Activated B cell treated with CpG ODN at 0.5 μM for 24 hours (primary cell): ENCODE measurements around the gene OSBPL10. TPM values are rescaled to one million over a fixed set of nuclear protein-coding genes. Genes with fewer than 3 reads are reported as not detected.

Source experiments
- ATAC-seq: fragments of 200-7000 bp; cut with Tn5 transposase; one replicate; pipeline ENCODE4 v1.10.0; 2021; ENCODE audit warnings: low read depth, mild to moderate bottlenecking, moderate library complexity
- CTCF ChIA-PET: fragments of 350-600 bp; sonication (Branson Sonifier 250); formaldehyde crosslinking; loops from one replicate; lab custom pipeline; 2021; ENCODE audit warnings: antibody characterized with exemption; lab: Charles Lee
- POLR2A ChIA-PET: fragments of 350-600 bp; sonication (Branson Sonifier 250); formaldehyde crosslinking; loops from one replicate; lab custom pipeline; 2021; ENCODE audit warnings: antibody characterized with exemption; lab: Charles Lee
- DNase-seq: peaks from one replicate; pipeline ENCODE4 v3.0.0; 2022
- H3K27ac Mint-ChIP-seq: one replicate; pipeline ENCODE4 v1.8.0; 2020; ENCODE audit warnings: mixed read lengths
- H3K27me3 Mint-ChIP-seq: one replicate; pipeline ENCODE4 v1.8.0; 2021; ENCODE audit warnings: mixed read lengths
- H3K36me3 Mint-ChIP-seq: one replicate; pipeline ENCODE4 v1.8.0; 2021; ENCODE audit warnings: low read depth, mixed read lengths
- H3K4me1 Mint-ChIP-seq: one replicate; pipeline ENCODE4 v1.8.0; 2021; ENCODE audit warnings: mixed read lengths
- H3K4me3 Mint-ChIP-seq: one replicate; pipeline ENCODE4 v1.8.0; 2020; ENCODE audit warnings: mild to moderate bottlenecking, mixed read lengths
- H3K9me3 Mint-ChIP-seq: one replicate; pipeline ENCODE4 v1.8.0; 2020; ENCODE audit warnings: mixed read lengths
- CTCF ChIP-seq: fragments of 200-600 bp; IDR thresholded peaks from one replicate; pipeline ENCODE4 v1.8.0; 2022; ENCODE audit warnings: antibody characterized with exemption, mild to moderate bottlenecking
- intact Hi-C: fragments of 100-400 bp; cut with micrococcal nuclease; formaldehyde crosslinking; loops from one replicate; pipeline ENCODE4 v1.15.1; 2024
- total RNA-seq: library from RNA; stranded (reverse); gene quantifications from 2 replicates; pipeline ENCODE4 v1.2.3, GENCODE V29; 2022

The OSBPL10 gene
- total RNA-seq, 1 donor from 2014 or later: 137 TPM

- POLR2A ChIA-PET: no interaction called here
- no peaks in the 10 kb centered on the region for H3K27me3 Mint-ChIP-seq
Observed at GRCh38 chr3:31733234-31733667, 247.8 kb downstream of the OSBPL10 start.

GRCh38 chr3:31732548-31732947 is 248.5 kb downstream of the OSBPL10 start:
- Mint-ChIP-seq H3K9me3 (no peaks in the 10 kb centered on the region), H3K36me3 (peaks cover 76% of the 10 kb centered on the region), H3K4me3 (no peak overlapping the region), H3K27me3 (no peaks in the 10 kb centered on the region), H3K4me1 (peaks cover 2% of the 10 kb centered on the region), H3K27ac (no peak overlapping the region)
- no peak for ATAC-seq
- POLR2A ChIA-PET: no interaction called here
- intact Hi-C loops: no loop called here
- no peak for DNase-seq
- TF ChIP-seq CTCF: no peak
- CTCF ChIA-PET: no interaction called here

More at GRCh38 chr3:31733234-31733667, 247.8 kb downstream of the OSBPL10 start:
- H3K4me3 Mint-ChIP-seq: no peak overlapping the region
- peaks cover 78% of the 10 kb centered on the region for H3K36me3 Mint-ChIP-seq
- DNase-seq: no peak
- CTCF ChIA-PET: no interaction called here
- no peaks in the 10 kb centered on the region for H3K9me3 Mint-ChIP-seq
- H3K4me1 Mint-ChIP-seq: peaks cover 2% of the 10 kb centered on the region
- no peak for ATAC-seq
- no peak overlapping the region for H3K27ac Mint-ChIP-seq
- TF ChIP-seq CTCF: no peak
- intact Hi-C loops: no loop called here

GRCh38 chr3:31729573-31729972 is 251.5 kb downstream of the OSBPL10 start:
- Mint-ChIP-seq H3K4me3 (no peak overlapping the region), H3K36me3 (peaks cover 72% of the 10 kb centered on the region), H3K4me1 (peaks cover 3% of the 10 kb centered on the region), H3K9me3 (no peaks in the 10 kb centered on the region), H3K27ac (no peak overlapping the region), H3K27me3 (no peaks in the 10 kb centered on the region)
- no peak for DNase-seq
- intact Hi-C loops: no loop called here
- no peak for TF ChIP-seq CTCF
- ChIA-PET CTCF (no interaction called here), POLR2A (no interaction called here)
- no peak for ATAC-seq

- H3K4me3 Mint-ChIP-seq: no peak overlapping the region
- ATAC-seq (no peak), DNase-seq (no peak)
- peaks cover 3% of the 10 kb centered on the region for H3K4me1 Mint-ChIP-seq
- POLR2A ChIA-PET: no interaction called here
- H3K27me3 Mint-ChIP-seq: no peaks in the 10 kb centered on the region
- no peaks in the 10 kb centered on the region for H3K9me3 Mint-ChIP-seq
- peaks cover 77% of the 10 kb centered on the region for H3K36me3 Mint-ChIP-seq
- CTCF ChIA-PET: no interaction called here
- H3K27ac Mint-ChIP-seq: no peak overlapping the region
- intact Hi-C loops: no loop called here
- no peak for TF ChIP-seq CTCF
Observed at GRCh38 chr3:31729082-31729481, 252.0 kb downstream of the OSBPL10 start.

GRCh38 chr3:31728403-31728802 is 252.7 kb downstream of the OSBPL10 start:
- DNase-seq (no peak), ATAC-seq (no peak)
- peaks cover 3% of the 10 kb centered on the region for H3K4me1 Mint-ChIP-seq
- ChIA-PET POLR2A (no interaction called here), CTCF (no interaction called here)
- intact Hi-C loops: no loop called here
- no peak overlapping the region for H3K4me3 Mint-ChIP-seq
- no peak for TF ChIP-seq CTCF
- peaks cover 81% of the 10 kb centered on the region for H3K36me3 Mint-ChIP-seq
- H3K27ac Mint-ChIP-seq: no peak overlapping the region
- H3K27me3 Mint-ChIP-seq: no peaks in the 10 kb centered on the region
- H3K9me3 Mint-ChIP-seq: no peaks in the 10 kb centered on the region
